SK-N-SH (cell line): ENCODE measurements around the gene UVRAG.

Source experiments
- CTCF ChIP-seq: fragments of 200-600 bp; sonication (generic); IDR thresholded peaks from 2 replicates; pipeline ENCODE4 v1.6.1; 2017; ENCODE audit warnings: antibody characterized with exemption, mild to moderate bottlenecking, moderate library complexity
- EP300 ChIP-seq, 2 experiments: IDR thresholded peaks; 2 replicates each; pipeline versions ENCODE4 v1.4.0 to v1.6.1; 2012; ENCODE audit warnings: borderline replicate concordance in 1 of 2, low read depth in 1 of 2, low read length in 1 of 2
- FOXJ3 ChIP-seq: sonication (generic); formaldehyde crosslinking; IDR thresholded peaks from 2 replicates; pipeline ENCODE4 v1.5.1; 2020; ENCODE audit warnings: mild to moderate bottlenecking, missing genetic modification reagents
- MAX ChIP-seq: IDR thresholded peaks from 2 replicates; pipeline ENCODE4 v1.4.0; 2012; ENCODE audit warnings: low read depth
- NFIC ChIP-seq: IDR thresholded peaks from 2 replicates; pipeline ENCODE4 v1.4.0; 2012; ENCODE audit warnings: borderline replicate concordance
- NRF1 ChIP-seq: IDR thresholded peaks from 2 replicates; pipeline ENCODE4 v1.6.1; 2012; ENCODE audit warnings: low read depth, mild to moderate bottlenecking, low read length
- POLR2AphosphoS5 ChIP-seq: IDR thresholded peaks from 2 replicates; pipeline ENCODE4 v1.6.1; 2012; ENCODE audit warnings: low read depth, low read length
- RAD21 ChIP-seq: IDR thresholded peaks from 2 replicates; pipeline ENCODE4 v1.6.1; 2012; ENCODE audit warnings: mild to moderate bottlenecking, low read length
- REST ChIP-seq: IDR thresholded peaks from 2 replicates; pipeline ENCODE4 v1.6.1; 2012; ENCODE audit warnings: mild to moderate bottlenecking, low read depth, low read length, moderate library complexity
- TEAD4 ChIP-seq: IDR thresholded peaks from 2 replicates; pipeline ENCODE4 v1.4.0; 2012; ENCODE audit warnings: mild to moderate bottlenecking, borderline replicate concordance; ENCODE audit not compliant: insufficient read depth
- USF1 ChIP-seq: IDR thresholded peaks from 2 replicates; pipeline ENCODE4 v1.4.0; 2012; ENCODE audit warnings: low read depth, borderline replicate concordance
- YY1 ChIP-seq: IDR thresholded peaks from 2 replicates; pipeline ENCODE4 v1.4.0; 2012; ENCODE audit warnings: low read depth, mild to moderate bottlenecking

- TF ChIP-seq NFIC: no peak
- no peak for TF ChIP-seq MAX
- no peak for TF ChIP-seq REST
- TF ChIP-seq CTCF: no peak
- no peak for TF ChIP-seq RAD21
- no peak for TF ChIP-seq FOXJ3 (CRISPR knock-in tag)
- no peak for TF ChIP-seq USF1
- no peak for TF ChIP-seq TEAD4
- TF ChIP-seq NRF1: no peak
- TF ChIP-seq POLR2AphosphoS5: no peak
- TF ChIP-seq YY1: no peak
- no peak for TF ChIP-seq EP300 (IDR thresholded peaks at IDR 0.05; ENCODE audit: borderline replicate concordance in 1 of 2, low read depth in 1 of 2, low read length in 1 of 2)
Measured at GRCh38 chr11:76041208-76041607, 226.2 kb downstream of the UVRAG start.
